IMR-90 (cell line): Measurements from ENCODE around the gene TREM1. TPM values are rescaled to one million over a fixed set of nuclear protein-coding genes. Genes with fewer than 3 reads are reported as not detected.

Experiments used
- ATAC-seq: fragments of 200-7000 bp; cut with Tn5 transposase; 2 replicates; pipeline ENCODE4 v1.9.1; 2020; ENCODE audit warnings: low read depth, mild to moderate bottlenecking, moderate library complexity
- BruUV-seq: library from RNA; stranded (reverse); fragments of 400-500 nt; replicated peaks from 2 replicates; lab custom pipeline; 2021; lab: Mats Ljungman, UMichigan
- CTCF ChIA-PET: fragments of 300-600 bp; formaldehyde crosslinking; extraction: SDS; loops from one replicate; lab custom pipeline; 2021; ENCODE audit warnings: antibody characterized with exemption; lab: Yijun Ruan, JAX
- POLR2A ChIA-PET: fragments of 300-600 bp; sonication (Branson Sonifier 250); formaldehyde crosslinking; loops from one replicate; lab custom pipeline; 2022; ENCODE audit warnings: antibody characterized with exemption; ENCODE audit not compliant: unreplicated experiment; lab: Charles Lee
- DNase-seq: peaks from one replicate; pipeline ENCODE4 v3.0.0; 2013
- H2AFZ ChIP-seq: replicated peaks from 2 replicates; pipeline ENCODE3; 2013; ENCODE audit warnings: low read length, mild to moderate bottlenecking; ENCODE audit not compliant: poor library complexity
- H2AK5ac ChIP-seq: 2 replicates; pipeline ENCODE4 v1.6.1; 2013; ENCODE audit warnings: low read depth, low read length, inconsistent platforms
- H2AK9ac ChIP-seq: replicated peaks from 2 replicates; pipeline ENCODE3; 2013; ENCODE audit warnings: mild to moderate bottlenecking, low read depth, low read length, moderate library complexity; ENCODE audit not compliant: poor library complexity
- H2BK120ac ChIP-seq: 2 replicates; pipeline ENCODE4 v1.6.1; 2013; ENCODE audit warnings: low read depth, low read length, inconsistent platforms
- H2BK15ac ChIP-seq: 3 replicates; pipeline ENCODE4 v1.6.1; 2013; ENCODE audit warnings: low read depth, low read length, inconsistent platforms
- H2BK20ac ChIP-seq: 2 replicates; pipeline ENCODE4 v1.6.1; 2013; ENCODE audit warnings: low read depth, mild to moderate bottlenecking, inconsistent platforms, low read length, moderate library complexity
- H2BK5ac ChIP-seq: 2 replicates; pipeline ENCODE4 v1.6.1; 2013; ENCODE audit warnings: mild to moderate bottlenecking, low read depth, low read length, inconsistent platforms; ENCODE audit not compliant: poor library complexity, severe bottlenecking
- H3K14ac ChIP-seq: replicated peaks from 2 replicates; pipeline ENCODE4 v1.6.1; 2013; ENCODE audit warnings: low read depth, low read length, inconsistent platforms
- H3K18ac ChIP-seq: 2 replicates; pipeline ENCODE4 v1.6.1; 2013; ENCODE audit warnings: low read depth, low read length, control low read depth
- H3K23ac ChIP-seq: 2 replicates; pipeline ENCODE4 v1.6.1; 2013; ENCODE audit warnings: low read depth, low read length, inconsistent platforms
- H3K27ac ChIP-seq: 2 replicates; pipeline ENCODE4 v1.5.1; 2013; ENCODE audit warnings: mild to moderate bottlenecking, control low read depth, low read length; ENCODE audit not compliant: insufficient read depth
- H3K27me3 ChIP-seq: 2 replicates; pipeline ENCODE4 v1.6.1; 2013; ENCODE audit warnings: low read length; ENCODE audit not compliant: control insufficient read depth, insufficient read depth
- H3K36me3 ChIP-seq: 2 replicates; pipeline ENCODE4 v1.6.1; 2013; ENCODE audit warnings: low read length, mixed read lengths; ENCODE audit not compliant: control insufficient read depth, insufficient read depth
- H3K4ac ChIP-seq: 2 replicates; pipeline ENCODE4 v1.6.1; 2013; ENCODE audit warnings: low read depth, low read length, inconsistent platforms
- H3K4me1 ChIP-seq: 2 replicates; pipeline ENCODE4 v1.6.1; 2013; ENCODE audit warnings: low read length, mixed read lengths; ENCODE audit not compliant: control insufficient read depth, insufficient read depth
- H3K4me2 ChIP-seq: 2 replicates; pipeline ENCODE4 v1.6.1; 2013; ENCODE audit warnings: low read depth, mild to moderate bottlenecking, control low read depth, low read length, moderate library complexity
- H3K4me3 ChIP-seq: 2 replicates; pipeline ENCODE4 v1.5.1; 2013; ENCODE audit warnings: low read depth, mild to moderate bottlenecking, control low read depth, low read length, moderate library complexity; ENCODE audit not compliant: insufficient read depth
- H3K56ac ChIP-seq: 2 replicates; pipeline ENCODE4 v1.6.1; 2013; ENCODE audit warnings: low read length, inconsistent platforms; ENCODE audit not compliant: insufficient read depth; ENCODE audit errors: extremely low read depth
- H3K79me1 ChIP-seq, 2 experiments: 2 replicates each; pipeline ENCODE4 v1.6.1; 2013; ENCODE audit warnings: low read length in 2 of 2, inconsistent platforms in 1 of 2, low read depth in 1 of 2
- H3K9ac ChIP-seq: 2 replicates; pipeline ENCODE4 v1.6.1; 2013; ENCODE audit warnings: low read depth, low read length, control low read depth
- H3K9me1 ChIP-seq: 2 replicates; pipeline ENCODE4 v1.6.1; 2013; ENCODE audit warnings: low read length, inconsistent platforms; ENCODE audit not compliant: insufficient read depth
- H3K9me3 ChIP-seq: 2 replicates; pipeline ENCODE4 v1.6.1; 2013; ENCODE audit warnings: low read length; ENCODE audit not compliant: control insufficient read depth, insufficient read depth
- H4K20me1 ChIP-seq: 2 replicates; pipeline ENCODE4 v1.6.1; 2013; ENCODE audit warnings: low read length, inconsistent platforms; ENCODE audit not compliant: insufficient read depth
- H4K5ac ChIP-seq: 2 replicates; pipeline ENCODE4 v1.6.1; 2013; ENCODE audit warnings: mild to moderate bottlenecking, low read depth, low read length, control low read depth
- H4K8ac ChIP-seq, 2 experiments: 2 replicates each; pipeline ENCODE4 v1.6.1; 2013; ENCODE audit warnings: low read depth in 2 of 2, low read length in 2 of 2, control low read depth in 1 of 2, inconsistent platforms in 1 of 2
- H4K91ac ChIP-seq: 2 replicates; pipeline ENCODE4 v1.6.1; 2013; ENCODE audit warnings: low read depth, low read length, inconsistent platforms; ENCODE audit not compliant: insufficient read depth
- RCOR1 ChIP-seq: IDR thresholded peaks from 2 replicates; pipeline ENCODE4 v1.6.1; 2012; ENCODE audit warnings: mild to moderate bottlenecking, low read length, improper control_type of control experiment; ENCODE audit not compliant: insufficient replicate concordance
- WGBS, 2 experiments: methylation state at CpG; one replicate each; pipeline versions ENCODE4 v1.1.5 to v1.1.7; 2013; ENCODE audit warnings: missing lambda C conversion rate in 2 of 2; ENCODE audit not compliant: insufficient read length in 1 of 2; ENCODE audit errors: extremely low coverage in 2 of 2; 5-methylcytosine and 5-hydroxymethylcytosine counted together
- dilution Hi-C: fragments of 300-500 bp; cut with HindIII; formaldehyde crosslinking; loops from one replicate; pipeline ENCODE4 v1.14.3; 2018; ENCODE audit warnings: low sequenced_read_pairs; ENCODE audit not compliant: unreplicated experiment
- in situ Hi-C: fragments of 300-500 bp; cut with MboI; formaldehyde crosslinking; loops from 3 replicates; pipeline ENCODE4 v1.14.3; 2019; ENCODE audit warnings: low sequenced_read_pairs, inconsistent platforms, mixed read lengths
- intact Hi-C: fragments of 100-400 bp; cut with micrococcal nuclease; formaldehyde crosslinking; loops from 2 replicates; pipeline ENCODE4 v1.10.0; 2022
- polyA plus RNA-seq, 3 experiments: library from polyadenylated mRNA; depleted of rRNA; stranded (reverse); fragments of >200 nt; gene quantifications; 2 replicates each; pipeline ENCODE4 v1.2.3, GENCODE V29; 2012; ENCODE audit warnings: low replicate concordance in 1 of 3
- total RNA-seq: library from RNA; depleted of rRNA; stranded (reverse); fragments of >200 nt; gene quantifications from 2 replicates; pipeline ENCODE4 v1.2.3, GENCODE V29; 2012
- TF ChIP-seq, protein P1 (sequence below): conservative IDR thresholded peaks from 2 replicates; pipeline ENCODE4 v1.5.1; 2012; ENCODE audit warnings: mild to moderate bottlenecking, low read depth, low read length, improper control_type of control experiment
- TF ChIP-seq, protein P2 (sequence below): fragments of 150-350 bp; IDR thresholded peaks from 2 replicates; pipeline ENCODE4 v1.6.1; 2017; ENCODE audit warnings: mild to moderate bottlenecking, antibody characterized with exemption, low read length, low read depth

The TREM1 gene
- total and polyA plus RNA-seq, 2 of the 4 experiments (the other 2 are of a cell fraction) = not detected

DNA sequence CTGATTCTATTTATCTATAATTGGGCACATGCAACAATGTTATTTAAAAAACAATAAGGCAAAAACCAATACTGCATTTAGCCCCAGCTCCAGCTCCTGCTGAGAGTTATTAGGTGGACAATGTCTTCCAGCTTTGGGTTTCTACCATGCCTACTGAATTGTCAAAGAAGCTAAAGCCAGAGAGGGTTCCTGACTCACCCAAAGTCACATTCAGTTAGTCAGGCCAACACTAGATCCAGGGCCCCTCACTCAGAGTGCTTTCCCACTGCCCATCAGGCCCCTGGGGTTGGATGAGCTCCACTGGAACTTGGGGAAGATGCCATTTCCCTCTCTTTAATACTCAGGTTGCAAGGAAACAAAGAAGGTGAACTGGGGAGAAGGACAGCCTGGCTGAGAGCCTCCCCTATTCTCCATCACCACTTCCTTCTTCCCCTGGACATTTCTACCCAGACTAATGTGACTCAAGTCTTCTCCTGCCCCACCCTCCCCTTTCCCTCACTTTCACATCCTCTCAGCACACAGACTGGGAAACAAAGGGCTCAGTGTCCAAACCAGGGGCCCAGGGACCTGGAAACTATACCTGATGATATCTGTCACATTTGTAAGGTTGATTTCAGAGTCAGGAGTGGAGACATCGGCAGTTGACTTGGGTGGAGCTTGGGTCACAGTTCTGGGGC, 6.0 kb downstream of the TREM1 start:
- H2BK20ac ChIP-seq = no peak overlapping the region
- ChIA-PET POLR2A (no interaction called here), CTCF (no interaction called here)
- dilution Hi-C loops (no loop called here), in situ Hi-C loops (no loop called here), intact Hi-C loops (no loop called here)
- no peak overlapping the region for H2AK9ac ChIP-seq
- H2BK5ac ChIP-seq = no peak overlapping the region
- ATAC-seq (no peak), DNase-seq (no peak)
- no peak overlapping the region for H3K4me2 ChIP-seq
- H3K27me3 ChIP-seq = peaks cover 9% of the 10 kb centered on the region
- H3K18ac ChIP-seq = no peak overlapping the region
- no peak overlapping the region for H3K27ac ChIP-seq
- no peaks in the 10 kb centered on the region for H3K9me3 ChIP-seq
- no peak overlapping the region for H2BK120ac ChIP-seq
- no peak overlapping the region for H4K5ac ChIP-seq
- H2AFZ ChIP-seq = no peak overlapping the region
- no peak overlapping the region for H2BK15ac ChIP-seq
- 0% methylated on average over 1 of the region's 1 CpG; no CpG with 5 or more reads in 1 of the 2 experiments for WGBS, 2 experiments
- TF ChIP-seq, protein P1, sequence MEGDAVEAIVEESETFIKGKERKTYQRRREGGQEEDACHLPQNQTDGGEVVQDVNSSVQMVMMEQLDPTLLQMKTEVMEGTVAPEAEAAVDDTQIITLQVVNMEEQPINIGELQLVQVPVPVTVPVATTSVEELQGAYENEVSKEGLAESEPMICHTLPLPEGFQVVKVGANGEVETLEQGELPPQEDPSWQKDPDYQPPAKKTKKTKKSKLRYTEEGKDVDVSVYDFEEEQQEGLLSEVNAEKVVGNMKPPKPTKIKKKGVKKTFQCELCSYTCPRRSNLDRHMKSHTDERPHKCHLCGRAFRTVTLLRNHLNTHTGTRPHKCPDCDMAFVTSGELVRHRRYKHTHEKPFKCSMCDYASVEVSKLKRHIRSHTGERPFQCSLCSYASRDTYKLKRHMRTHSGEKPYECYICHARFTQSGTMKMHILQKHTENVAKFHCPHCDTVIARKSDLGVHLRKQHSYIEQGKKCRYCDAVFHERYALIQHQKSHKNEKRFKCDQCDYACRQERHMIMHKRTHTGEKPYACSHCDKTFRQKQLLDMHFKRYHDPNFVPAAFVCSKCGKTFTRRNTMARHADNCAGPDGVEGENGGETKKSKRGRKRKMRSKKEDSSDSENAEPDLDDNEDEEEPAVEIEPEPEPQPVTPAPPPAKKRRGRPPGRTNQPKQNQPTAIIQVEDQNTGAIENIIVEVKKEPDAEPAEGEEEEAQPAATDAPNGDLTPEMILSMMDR = no peak
- TF ChIP-seq, protein P2, sequence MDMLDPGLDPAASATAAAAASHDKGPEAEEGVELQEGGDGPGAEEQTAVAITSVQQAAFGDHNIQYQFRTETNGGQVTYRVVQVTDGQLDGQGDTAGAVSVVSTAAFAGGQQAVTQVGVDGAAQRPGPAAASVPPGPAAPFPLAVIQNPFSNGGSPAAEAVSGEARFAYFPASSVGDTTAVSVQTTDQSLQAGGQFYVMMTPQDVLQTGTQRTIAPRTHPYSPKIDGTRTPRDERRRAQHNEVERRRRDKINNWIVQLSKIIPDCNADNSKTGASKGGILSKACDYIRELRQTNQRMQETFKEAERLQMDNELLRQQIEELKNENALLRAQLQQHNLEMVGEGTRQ = no peak
- no peak for TF ChIP-seq RCOR1
- H3K36me3 ChIP-seq = no peaks in the 10 kb centered on the region
- no peaks in the 10 kb centered on the region for H3K4me1 ChIP-seq
- H3K79me1 ChIP-seq = no peaks in the 10 kb centered on the region
- no peak overlapping the region for H4K8ac ChIP-seq
- no peak overlapping the region for H3K9ac ChIP-seq
- H3K23ac ChIP-seq = no peak overlapping the region
- H4K20me1 ChIP-seq = no peaks in the 10 kb centered on the region
- H3K56ac ChIP-seq = no peak overlapping the region
- no peak overlapping the region for H3K4ac ChIP-seq
- H3K14ac ChIP-seq = no peak overlapping the region
- H3K9me1 ChIP-seq = no peaks in the 10 kb centered on the region
- no peak overlapping the region for H2AK5ac ChIP-seq
- no peak overlapping the region for H3K4me3 ChIP-seq
- H4K91ac ChIP-seq = no peak overlapping the region
- no TSS peak for BruUV-seq
